MM.1S (cell line): ENCODE measurements around the gene CTAGE8.
"Not testable (repeated sequence)": the region's sequence is repeated elsewhere in the genome, so short reads cannot be mapped to it uniquely, and the experiment has no call there.

Source experiments
- DNase-seq: peaks from one replicate; pipeline ENCODE4 v3.0.0-alpha.2; 2015
- H2AFZ ChIP-seq: fragments of 300-600 bp; sonication (generic); 2 replicates; pipeline ENCODE4 v1.6.0; 2016; ENCODE audit warnings: antibody characterized with exemption, low read length
- H3F3A ChIP-seq: fragments of 300-600 bp; sonication (generic); 2 replicates; pipeline ENCODE4 v1.6.1; 2016; ENCODE audit warnings: mild to moderate bottlenecking, antibody characterized with exemption, low read length, moderate library complexity, mixed read lengths; ENCODE audit not compliant: insufficient read depth
- H3K27ac ChIP-seq: fragments of 300-600 bp; sonication (generic); 2 replicates; pipeline ENCODE4 v1.5.1; 2016; ENCODE audit warnings: mild to moderate bottlenecking, low read length
- H3K27me3 ChIP-seq: fragments of 300-600 bp; sonication (generic); replicated peaks from 2 replicates; pipeline ENCODE4 v1.6.0; 2016; ENCODE audit warnings: low read length; ENCODE audit not compliant: insufficient read depth
- H3K36me3 ChIP-seq: fragments of 300-600 bp; sonication (generic); replicated peaks from 2 replicates; pipeline ENCODE4 v1.6.1; 2016; ENCODE audit warnings: mild to moderate bottlenecking, low read length, mixed read lengths; ENCODE audit not compliant: insufficient read depth
- H3K4me1 ChIP-seq: fragments of 300-600 bp; sonication (generic); 2 replicates; pipeline ENCODE4 v1.6.1; 2016; ENCODE audit warnings: low read length, mixed read lengths
- H3K4me2 ChIP-seq: fragments of 300-600 bp; sonication (generic); 2 replicates; pipeline ENCODE4 v1.6.0; 2016; ENCODE audit warnings: low read depth, low read length
- H3K4me3 ChIP-seq: fragments of 300-600 bp; sonication (generic); 2 replicates; pipeline ENCODE4 v1.5.1; 2016; ENCODE audit warnings: low read length, mixed read lengths
- H3K79me2 ChIP-seq: fragments of 300-600 bp; sonication (generic); 2 replicates; pipeline ENCODE4 v1.6.1; 2016; ENCODE audit warnings: mixed run types, low read length, mixed read lengths
- H3K9ac ChIP-seq: fragments of 300-600 bp; sonication (generic); 2 replicates; pipeline ENCODE4 v1.6.1; 2016; ENCODE audit warnings: low read length, mixed read lengths
- H3K9me2 ChIP-seq: fragments of 300-600 bp; sonication (generic); replicated peaks from 2 replicates; pipeline ENCODE4 v1.6.1; 2016; ENCODE audit warnings: mild to moderate bottlenecking, low read length, mixed read lengths; ENCODE audit not compliant: insufficient read depth
- H3K9me3 ChIP-seq: fragments of 300-600 bp; sonication (generic); replicated peaks from 2 replicates; pipeline ENCODE4 v1.6.1; 2016; ENCODE audit warnings: mild to moderate bottlenecking, low read length, mixed read lengths; ENCODE audit not compliant: insufficient read depth
- H4K20me1 ChIP-seq: fragments of 300-600 bp; sonication (generic); 2 replicates; pipeline ENCODE4 v1.6.1; 2016; ENCODE audit warnings: mild to moderate bottlenecking, low read length, moderate library complexity, mixed read lengths; ENCODE audit not compliant: insufficient read depth

The CTAGE8 gene

GRCh38 chr7:144302578-144303303, 33.7 kb upstream of the CTAGE8 start:
- not testable (repeated sequence) for H3K27ac ChIP-seq

GRCh38 chr7:144293794-144294499, 24.9 kb upstream of the CTAGE8 start:
- not testable (repeated sequence) for H3F3A ChIP-seq, H3K36me3 ChIP-seq, H3K27ac ChIP-seq, H3K27me3 ChIP-seq, H4K20me1 ChIP-seq, H3K79me2 ChIP-seq, H3K4me1 ChIP-seq, H3K9me2 ChIP-seq, H3K9ac ChIP-seq, H2AFZ ChIP-seq, DNase-seq, H3K4me3 ChIP-seq, H3K9me3 ChIP-seq, H3K4me2 ChIP-seq

More at GRCh38 chr7:144302578-144303303, 33.7 kb upstream of the CTAGE8 start:
- not testable (repeated sequence) for H3K79me2 ChIP-seq, H3K27me3 ChIP-seq, H3K4me3 ChIP-seq, H3K9me2 ChIP-seq, H4K20me1 ChIP-seq, H3K36me3 ChIP-seq, H3F3A ChIP-seq, H2AFZ ChIP-seq, H3K9me3 ChIP-seq, H3K4me2 ChIP-seq, DNase-seq, H3K4me1 ChIP-seq, H3K9ac ChIP-seq

- DNase-seq, H3K9me3 ChIP-seq, H3K9me2 ChIP-seq, H3K27ac ChIP-seq, H3K27me3 ChIP-seq, H2AFZ ChIP-seq, H3K4me3 ChIP-seq, H3F3A ChIP-seq, H3K4me2 ChIP-seq, H3K36me3 ChIP-seq, H4K20me1 ChIP-seq, H3K4me1 ChIP-seq, H3K9ac ChIP-seq, H3K79me2 ChIP-seq: not testable (repeated sequence)
These were observed 23.5 kb upstream of the CTAGE8 start for GRCh38 chr7:144292384-144293161.

GRCh38 chr7:144291607-144292006, 22.5 kb upstream of the CTAGE8 start:
- H3K79me2 ChIP-seq, H3K36me3 ChIP-seq, H3K4me1 ChIP-seq, H3K4me3 ChIP-seq, DNase-seq, H3F3A ChIP-seq, H3K9ac ChIP-seq, H3K27me3 ChIP-seq, H3K27ac ChIP-seq, H3K4me2 ChIP-seq, H3K9me2 ChIP-seq, H3K9me3 ChIP-seq, H2AFZ ChIP-seq, H4K20me1 ChIP-seq: not testable (repeated sequence)

GRCh38 chr7:144287171-144287784, 18.2 kb upstream of the CTAGE8 start:
- not testable (repeated sequence) for H3F3A ChIP-seq, H3K4me2 ChIP-seq

GRCh38 chr7:144283716-144284115, 14.6 kb upstream of the CTAGE8 start:
- not testable (repeated sequence) for H2AFZ ChIP-seq, H3F3A ChIP-seq, H3K4me2 ChIP-seq, H3K9me3 ChIP-seq, H3K27ac ChIP-seq, H3K9ac ChIP-seq, H3K9me2 ChIP-seq, H3K79me2 ChIP-seq, H3K4me3 ChIP-seq, H3K36me3 ChIP-seq, H3K27me3 ChIP-seq, H4K20me1 ChIP-seq, H3K4me1 ChIP-seq, DNase-seq

More at GRCh38 chr7:144287171-144287784, 18.2 kb upstream of the CTAGE8 start:
- not testable (repeated sequence) for H4K20me1 ChIP-seq, H2AFZ ChIP-seq, H3K9me2 ChIP-seq, H3K9ac ChIP-seq, H3K4me3 ChIP-seq, H3K9me3 ChIP-seq, H3K36me3 ChIP-seq, DNase-seq, H3K27me3 ChIP-seq, H3K79me2 ChIP-seq, H3K27ac ChIP-seq, H3K4me1 ChIP-seq

- H4K20me1 ChIP-seq, H3K4me1 ChIP-seq, H3K9me3 ChIP-seq, DNase-seq, H3F3A ChIP-seq, H3K9me2 ChIP-seq, H3K27ac ChIP-seq, H3K9ac ChIP-seq, H3K36me3 ChIP-seq, H3K4me2 ChIP-seq, H3K27me3 ChIP-seq, H3K79me2 ChIP-seq, H3K4me3 ChIP-seq, H2AFZ ChIP-seq: not testable (repeated sequence)
These were observed 13.4 kb upstream of the CTAGE8 start for GRCh38 chr7:144282490-144282889.
